ENCODE data around the gene TMEM212. TPM values are rescaled to one million over a fixed set of nuclear protein-coding genes. Genes with fewer than 3 reads are reported as not detected.

Gene TMEM212
- total and polyA plus RNA-seq, 9 of the 15 experiments (the other 6 are each of a cell fraction or from before 2014, with no cell fraction given), result not detected

- no peak for TF ChIP-seq SNIP1 (IDR thresholded peaks at IDR 0.05; ENCODE audit: low read depth)
- TF ChIP-seq MYNN (IDR thresholded peaks at IDR 0.05), result peak; percentile 53; the same call in 1 of the 2 replicates
- TF ChIP-seq MYNN (CRISPR knock-in tag; IDR thresholded peaks at IDR 0.05), result no peak
- TF ChIP-seq HDGF (IDR thresholded peaks at IDR 0.05), result no peak
- TF ChIP-seq ZMIZ1 (IDR thresholded peaks at IDR 0.05; ENCODE audit: low read depth in 2 of 2, low read length in 2 of 2), result no peak
- peak; percentile 67 for TF ChIP-seq ZBTB17 (CRISPR knock-in tag; IDR thresholded peaks at IDR 0.05)
- TF ChIP-seq ZSCAN32 (CRISPR knock-in tag; IDR thresholded peaks at IDR 0.05), result peak; percentile 6; the same call in 1 of the 2 replicates
- TF ChIP-seq HLTF (IDR thresholded peaks at IDR 0.05), result no peak
- TF ChIP-seq ELF2 (CRISPR knock-in tag; IDR thresholded peaks at IDR 0.05), result peak; percentile 76
- TF ChIP-seq NFIC (IDR thresholded peaks at IDR 0.05), result 0 out of 2 replicates have a peak, but pooled peaks have one; percentile 10
- no peak for TF ChIP-seq PRDM10 (IDR thresholded peaks at IDR 0.05; ENCODE audit: partially characterized antibody)
- TF ChIP-seq ATF7 (IDR thresholded peaks at IDR 0.05), result peak; percentile 8; the same call in 1 of the 2 replicates
- TF ChIP-seq TCF7 (IDR thresholded peaks at IDR 0.05; ENCODE audit: borderline replicate concordance), result no peak
- peak; percentile 53 for TF ChIP-seq HNRNPLL (IDR thresholded peaks at IDR 0.05; ENCODE audit: low read depth, low read length, poor library complexity, severe bottlenecking)
- TF ChIP-seq ETV6 (IDR thresholded peaks at IDR 0.05; ENCODE audit: borderline replicate concordance in 1 of 2, low read depth in 2 of 2, low read length in 1 of 2), result no peak; a peak in 1 of 4 replicates
- TF ChIP-seq ETV6 (CRISPR knock-in tag; IDR thresholded peaks at IDR 0.05; ENCODE audit: borderline replicate concordance), result no peak
- TF ChIP-seq PHF20 (IDR thresholded peaks at IDR 0.05; ENCODE audit: partially characterized antibody), result peak; percentile 61
- peak; percentile 53; the same call in 1 of the 2 replicates for TF ChIP-seq GATAD2A (IDR thresholded peaks at IDR 0.05)
- TF ChIP-seq ZNF263 (CRISPR knock-in tag; IDR thresholded peaks at IDR 0.05; ENCODE audit: borderline replicate concordance), result peak; percentile 26; the same call in 1 of the 2 replicates
- TF ChIP-seq PTTG1 (tag; IDR thresholded peaks at IDR 0.05; ENCODE audit: low read depth), result no peak
- peak; percentile 26; the same call in 1 of the 2 replicates for TF ChIP-seq USF1 (CRISPR knock-in tag; IDR thresholded peaks at IDR 0.05)
- TF ChIP-seq ZBTB1 (CRISPR knock-in tag; IDR thresholded peaks at IDR 0.05; ENCODE audit: borderline replicate concordance, low read depth), result no peak; the same call in 1 of the 2 replicates
Observed at GRCh38 chr3:171809861-171810628, 33.1 kb upstream of the TMEM212 start, which contains the start of gene PLD1 (continued).
